Fibroblast of the aortic adventitia (primary cell): ENCODE results near the gene MARVELD2. TPM values are rescaled to one million over a fixed set of nuclear protein-coding genes. Genes with fewer than 3 reads are reported as not detected.
A peak's percentile ranks its signal among the peaks of the same experiment; 100 is the strongest.
"Not testable (repeated sequence)": the region's sequence is repeated elsewhere in the genome, so short reads cannot be mapped to it uniquely, and the experiment has no call there.

Experiments used
- DNase-seq: peaks from one replicate; pipeline ENCODE4 v3.0.0-alpha.2; 2010; ENCODE audit warnings: low read depth
- H3K4me3 ChIP-seq: 2 replicates; pipeline ENCODE4 v1.5.1; 2011; ENCODE audit warnings: low read depth, mild to moderate bottlenecking, control low read depth, low read length, moderate library complexity
- CTCF ChIP-seq: IDR thresholded peaks from 2 replicates; pipeline ENCODE4 v1.5.1; 2011; ENCODE audit warnings: mild to moderate bottlenecking, low read length, control low read depth, inconsistent platforms; ENCODE audit not compliant: insufficient read depth
- total RNA-seq: library from RNA; depleted of rRNA; stranded (reverse); fragments of >200 nt; gene quantifications from 2 replicates; pipeline ENCODE4 v1.2.3, GENCODE V29; 2012; ENCODE audit warnings: low replicate concordance

The MARVELD2 gene, protein sequence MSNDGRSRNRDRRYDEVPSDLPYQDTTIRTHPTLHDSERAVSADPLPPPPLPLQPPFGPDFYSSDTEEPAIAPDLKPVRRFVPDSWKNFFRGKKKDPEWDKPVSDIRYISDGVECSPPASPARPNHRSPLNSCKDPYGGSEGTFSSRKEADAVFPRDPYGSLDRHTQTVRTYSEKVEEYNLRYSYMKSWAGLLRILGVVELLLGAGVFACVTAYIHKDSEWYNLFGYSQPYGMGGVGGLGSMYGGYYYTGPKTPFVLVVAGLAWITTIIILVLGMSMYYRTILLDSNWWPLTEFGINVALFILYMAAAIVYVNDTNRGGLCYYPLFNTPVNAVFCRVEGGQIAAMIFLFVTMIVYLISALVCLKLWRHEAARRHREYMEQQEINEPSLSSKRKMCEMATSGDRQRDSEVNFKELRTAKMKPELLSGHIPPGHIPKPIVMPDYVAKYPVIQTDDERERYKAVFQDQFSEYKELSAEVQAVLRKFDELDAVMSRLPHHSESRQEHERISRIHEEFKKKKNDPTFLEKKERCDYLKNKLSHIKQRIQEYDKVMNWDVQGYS
- 0.63 and 0.65 TPM in 2 replicates for total RNA-seq

- no peak for DNase-seq
- TF ChIP-seq CTCF: no peak
- no peak within 1 kb of the TSS for H3K4me3 ChIP-seq
Observed at GRCh38 chr5:69414885-69415583, at the start of gene MARVELD2. MARVELD2 (plus strand) TSS chr5:69415116; CDS start chr5:69419386, 4,270 bp downstream.

DNA sequence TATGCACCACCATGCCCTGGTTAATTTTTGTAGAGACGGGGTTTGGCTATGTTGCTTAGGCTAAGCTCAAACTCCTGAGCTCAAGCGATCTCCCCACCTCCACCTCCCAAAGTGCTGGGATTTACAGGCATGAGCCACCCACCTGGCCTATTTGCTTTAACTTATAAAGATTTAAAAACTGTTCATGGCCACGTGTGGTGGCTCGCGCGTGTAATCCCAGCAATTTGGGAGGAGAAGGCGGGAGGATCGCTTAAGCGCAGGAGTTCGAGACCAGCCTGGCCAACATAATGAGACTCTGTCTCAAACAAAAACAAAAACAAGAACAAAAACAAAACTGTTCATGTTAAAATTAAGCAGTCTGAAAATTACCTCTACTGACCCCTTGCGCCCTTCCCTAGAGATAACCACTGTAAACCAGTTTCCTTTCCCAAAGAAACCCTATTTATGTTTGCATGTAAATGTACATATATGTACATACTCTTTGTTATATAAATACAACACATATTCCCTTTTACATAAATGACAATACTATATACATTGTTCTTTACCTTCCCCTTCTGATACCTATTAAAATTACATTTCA is 47.1 kb upstream of the MARVELD2 start:
- no peak for DNase-seq
- H3K4me3 ChIP-seq: peak overlapping the region; percentile 94
- TF ChIP-seq CTCF: no peak

GRCh38 chr5:69368458-69369339 is 46.2 kb upstream of the MARVELD2 start:
- DNase-seq: peak; percentile 61
- TF ChIP-seq CTCF: no peak
- H3K4me3 ChIP-seq: peak overlapping the region; percentile 94

GRCh38 chr5:69369340-69370121 is 45.4 kb upstream of the MARVELD2 start, which contains the start of the genes AK6, RAD17 and TAF9:
AK6 (minus strand) TSS chr5:69369520; CDS start chr5:69369490, 30 bp downstream.
RAD17 (plus strand) TSS chr5:69369818; CDS start chr5:69372209, 2,391 bp downstream.
TAF9 (minus strand) TSS chr5:69369520; CDS start chr5:69365737, 3,783 bp downstream.
- TF ChIP-seq CTCF: no peak
- peak; percentile 93 for DNase-seq
- peak within 1 kb of the TSS; percentile 94 for H3K4me3 ChIP-seq

DNA sequence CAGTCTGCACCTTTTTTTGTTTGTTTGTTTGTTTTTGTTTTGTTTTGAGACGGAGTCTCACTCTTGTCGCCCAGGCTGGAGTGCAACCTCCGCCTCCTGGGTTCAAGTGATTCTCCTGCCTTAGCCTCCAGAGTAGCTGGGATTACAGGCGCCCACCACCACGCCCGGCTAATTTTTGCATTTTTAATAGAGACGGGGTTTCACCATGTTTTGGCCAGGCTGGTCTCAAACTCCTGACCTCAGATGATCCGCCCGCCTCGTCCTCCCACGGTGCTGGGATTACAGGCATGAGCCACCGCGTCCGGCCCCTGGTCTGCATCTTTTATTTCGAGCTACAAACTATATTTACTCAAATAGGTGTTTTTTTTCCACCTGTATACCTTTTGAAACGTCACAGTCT is 44.6 kb upstream of the MARVELD2 start:
- peak overlapping the region; percentile 94 for H3K4me3 ChIP-seq
- DNase-seq: not testable (repeated sequence)

DNA sequence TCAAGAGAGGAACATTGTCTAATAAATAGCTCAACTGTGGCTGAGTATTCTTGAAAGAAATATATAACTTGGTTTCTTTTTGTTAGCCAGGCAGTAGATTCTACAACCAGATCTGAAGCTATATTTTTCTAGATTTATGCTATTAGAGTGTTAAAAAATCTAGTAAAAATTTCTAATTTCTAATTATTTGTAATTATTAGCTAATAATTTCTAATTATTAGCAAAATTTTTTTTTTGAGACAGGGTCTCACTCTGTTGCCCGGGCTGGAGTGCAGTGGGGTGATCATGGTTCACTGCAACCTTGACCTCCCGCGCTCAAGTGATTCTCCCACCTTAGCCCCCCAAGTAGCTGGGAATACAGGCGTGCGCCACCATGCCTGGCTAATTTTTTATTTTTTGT is 42.5 kb upstream of the MARVELD2 start:
- no peak for TF ChIP-seq CTCF
- DNase-seq: no peak
- no peak overlapping the region for H3K4me3 ChIP-seq
